Anterior cingulate cortex (tissue), 58 donors: Measurements from ENCODE around the gene ZNF516.

Experiments
- DNase-seq, 58 donors: peaks; one replicate each; lab custom pipeline; 2025; lab: John Stamatoyannopoulos, UW

The ZNF516 gene

DNA sequence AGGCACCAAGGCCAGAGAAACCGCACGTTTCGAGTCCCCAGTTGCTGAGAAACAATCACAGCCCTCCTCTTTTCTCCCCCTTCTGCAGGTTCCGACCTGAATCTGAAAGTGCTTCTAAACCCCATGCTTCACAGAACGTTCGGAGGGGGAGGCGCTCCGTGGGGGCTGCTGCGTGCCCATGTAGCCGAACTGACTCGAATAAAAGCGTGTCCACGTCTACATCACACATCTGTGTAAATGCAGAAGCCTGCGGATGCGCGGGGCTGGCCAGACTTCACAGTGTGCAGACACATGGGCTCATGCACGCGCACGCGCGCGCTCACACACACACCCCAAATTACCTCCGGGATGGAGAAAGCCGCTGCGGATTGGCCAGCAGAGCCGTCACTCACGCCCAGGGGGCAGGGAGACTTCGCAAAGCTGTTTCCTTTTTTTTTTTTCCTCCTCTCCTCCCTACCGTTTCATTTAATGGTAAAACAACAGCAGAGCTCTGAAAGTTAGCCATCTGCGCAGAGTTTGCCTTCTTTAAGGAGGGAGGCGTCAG lies 2.3 kb downstream of the ZNF516 start:
- DNase-seq = peak; percentile 51 to 97 (median 90)

DNA sequence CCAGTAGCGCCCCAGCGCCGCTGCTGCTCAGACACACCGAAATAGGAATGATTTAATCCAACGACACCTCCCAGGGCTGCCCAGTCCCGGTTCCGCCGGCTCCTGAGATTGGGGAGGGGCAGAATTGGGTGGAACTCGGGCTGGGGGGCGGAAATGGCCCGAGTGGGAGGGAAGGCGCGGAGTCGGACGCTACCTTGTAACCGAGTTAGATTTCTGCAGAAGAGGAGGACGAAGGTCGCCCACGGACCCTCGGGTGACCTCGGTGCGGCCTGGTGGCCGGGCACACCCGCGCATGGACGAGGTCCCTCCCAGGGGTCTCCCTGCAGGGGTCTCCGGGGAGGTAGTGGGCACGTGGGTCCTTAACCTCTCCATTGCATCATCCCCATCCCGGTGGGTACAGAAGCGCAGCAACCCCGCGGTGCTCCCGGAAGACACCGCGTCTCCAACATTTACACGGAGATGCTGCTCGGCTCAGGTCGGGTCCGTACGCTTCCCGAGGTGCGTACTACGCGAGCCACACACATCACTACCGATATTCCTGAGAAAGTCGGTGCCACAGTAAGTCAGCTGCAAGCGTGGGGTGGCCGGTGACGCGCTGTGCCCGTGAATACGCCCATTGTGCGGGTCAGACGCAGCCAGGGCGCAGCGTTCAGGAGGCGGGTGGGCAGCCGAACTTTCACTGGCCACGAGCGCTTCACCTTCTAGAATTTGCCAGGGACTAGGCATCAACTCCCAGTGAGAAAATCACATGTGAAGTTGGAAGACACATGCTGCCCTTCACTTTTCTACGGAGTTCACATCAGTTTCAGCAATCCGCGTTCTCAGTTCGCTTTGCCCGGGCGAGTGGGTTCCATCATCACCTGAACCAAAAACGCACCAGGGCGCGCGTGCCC lies 3.0 kb downstream of the ZNF516 start:
- peak in 17 of 58 donors; percentile 34 to 73 (median 56) for DNase-seq

DNA sequence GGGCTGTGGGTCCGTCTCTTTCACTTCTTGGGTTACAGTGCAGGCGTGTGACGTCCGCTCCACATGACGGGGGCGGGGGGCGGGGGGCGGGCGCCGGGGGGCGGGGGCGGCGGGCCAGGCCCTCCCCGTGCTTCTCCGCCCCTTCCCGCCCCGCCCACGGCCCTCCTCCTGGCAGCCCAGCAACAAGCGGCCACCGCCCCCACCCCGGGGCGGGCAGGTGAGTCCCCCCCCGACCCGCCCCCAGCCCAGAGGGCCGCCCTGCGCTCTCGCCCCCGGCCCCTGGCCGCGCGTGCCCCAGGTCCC lies 3.6 kb downstream of the ZNF516 start:
- DNase-seq = peak in 30 of 58 donors; percentile 14 to 71 (median 48)

DNA sequence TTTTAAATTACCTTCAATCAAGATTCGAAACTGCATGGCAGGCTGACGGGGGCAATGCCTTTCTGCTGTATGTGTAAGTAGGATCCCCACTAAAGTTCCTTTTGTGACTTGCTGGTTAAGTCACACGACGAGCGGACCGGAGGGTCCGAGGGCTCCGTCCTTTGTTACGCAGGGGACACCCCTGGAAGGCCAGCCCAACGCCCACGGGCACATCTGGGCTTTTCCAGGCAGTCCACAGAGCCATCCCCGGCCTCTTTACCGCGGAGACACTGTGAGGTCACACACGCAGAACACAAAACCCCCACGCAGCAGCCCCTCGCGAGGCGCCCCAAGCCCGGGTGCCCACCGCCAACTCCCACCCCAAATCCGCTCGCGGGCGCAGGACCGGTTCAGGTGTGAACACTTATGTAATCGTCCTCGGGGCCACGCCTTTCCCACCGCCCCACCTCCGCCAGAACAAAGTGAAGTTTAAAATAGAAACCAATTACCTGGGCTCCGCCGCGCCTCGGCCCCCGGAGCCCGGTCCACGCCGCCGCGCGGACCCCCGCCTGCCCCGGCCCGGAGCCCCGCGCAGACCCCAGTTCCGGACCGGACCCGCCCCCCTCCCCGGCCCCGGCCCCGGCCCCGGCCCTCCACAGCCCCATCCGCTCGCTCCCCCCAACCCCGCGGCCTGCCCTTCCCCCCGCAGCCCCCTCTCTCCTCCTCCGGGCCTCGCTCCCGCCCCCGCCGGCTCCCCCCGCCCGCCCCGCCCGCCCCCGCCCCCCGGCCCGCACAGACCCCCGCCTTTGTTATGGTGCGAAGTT lies 4.2 kb downstream of the ZNF516 start:
- peak in 3 of 58 donors; percentile 24 to 71 (median 46) for DNase-seq

DNA sequence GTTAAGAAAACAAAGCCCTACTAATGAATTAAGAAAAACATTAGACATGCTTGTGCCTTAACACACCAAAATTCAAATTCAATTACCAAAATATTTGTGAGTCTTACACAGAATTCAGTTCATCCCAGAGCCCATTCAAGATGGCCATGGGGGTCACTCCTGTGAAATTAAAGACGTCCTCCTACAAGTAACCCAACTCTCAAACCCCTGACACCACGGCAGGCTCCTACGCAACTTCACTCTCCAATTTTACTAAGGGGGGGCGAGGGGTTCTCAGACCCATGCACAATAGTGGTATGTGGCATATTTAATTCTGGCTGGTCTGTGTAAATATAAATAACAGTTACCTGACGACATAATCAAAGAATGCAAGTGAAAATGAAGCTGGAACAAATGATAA lies 5.0 kb downstream of the ZNF516 start:
- DNase-seq = no peak

DNA sequence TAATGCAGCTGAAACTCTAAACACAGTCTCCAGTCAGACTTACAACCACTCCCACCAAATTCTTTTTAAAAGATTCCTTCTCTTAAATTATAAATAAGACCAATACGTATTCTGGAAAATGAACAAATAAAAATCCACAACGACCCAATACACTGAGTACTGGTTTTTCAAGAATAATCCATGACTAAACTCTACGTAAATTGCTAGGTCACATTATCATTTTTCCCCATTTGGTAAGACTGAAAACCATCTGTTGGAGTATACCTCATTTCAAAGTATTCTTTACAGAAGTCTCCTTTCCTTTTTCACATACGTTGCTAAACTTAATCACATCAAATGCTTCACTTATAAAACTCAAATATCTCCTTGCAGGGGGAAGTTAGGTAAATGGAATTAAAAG lies 6.0 kb downstream of the ZNF516 start:
- no peak for DNase-seq

DNA sequence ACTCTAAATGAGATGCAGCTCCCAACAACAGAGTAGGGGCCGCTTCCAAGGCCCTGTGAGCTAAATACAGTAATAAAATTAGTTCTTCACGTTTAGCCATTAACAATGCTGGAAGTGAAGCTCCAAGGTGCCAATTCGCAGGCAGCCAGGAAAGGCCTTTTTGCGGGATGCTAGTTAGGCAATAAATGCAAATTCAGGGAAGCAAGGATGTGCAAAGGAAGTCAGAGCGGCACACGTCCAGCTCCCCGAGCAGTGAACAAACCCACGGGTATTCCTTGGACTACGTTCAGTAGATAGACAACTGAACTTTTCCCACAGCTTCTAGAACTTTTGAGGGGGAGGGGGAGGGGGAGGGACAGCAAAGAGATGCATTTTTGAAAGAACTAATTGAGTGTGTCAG lies 6.9 kb downstream of the ZNF516 start:
- peak in 2 of 58 donors; percentile 16 to 24 for DNase-seq

DNA sequence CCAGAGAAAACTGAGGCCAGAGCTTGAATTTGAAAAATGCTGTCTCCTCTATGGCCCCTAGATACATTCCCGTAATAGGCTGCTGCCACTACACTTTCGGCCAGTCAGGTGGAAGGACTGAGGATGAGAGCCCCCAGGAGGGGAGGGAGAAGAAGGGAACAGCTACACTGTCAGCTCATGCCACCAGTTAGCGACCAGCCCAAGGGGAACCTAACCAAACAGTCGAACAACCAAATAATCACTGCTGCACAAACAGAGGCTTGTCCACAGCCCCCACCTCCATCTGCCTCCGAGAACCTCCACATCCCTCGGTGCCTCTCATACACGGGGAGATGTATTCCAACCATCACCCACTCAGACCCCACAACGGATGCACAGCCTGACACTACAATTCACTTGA lies 7.3 kb downstream of the ZNF516 start:
- no peak for DNase-seq

DNA sequence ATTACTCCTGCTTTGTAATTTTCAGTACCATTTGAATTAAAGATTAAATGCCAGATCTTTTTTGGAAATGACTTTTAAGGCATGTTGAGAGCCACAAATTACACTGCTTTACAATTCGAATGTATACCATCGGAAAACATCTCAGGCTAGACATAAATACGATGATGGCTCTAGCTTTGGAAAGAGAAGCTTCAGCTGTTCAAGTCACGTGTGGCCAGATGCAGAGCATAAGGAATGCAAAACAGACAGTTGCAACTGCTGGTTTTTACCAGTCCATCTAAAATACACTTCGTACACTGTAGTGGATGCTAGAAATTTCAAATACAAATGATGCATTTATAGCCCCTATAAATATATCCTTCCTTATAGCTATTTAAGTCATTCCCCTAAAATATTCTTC lies 8.0 kb downstream of the ZNF516 start:
- DNase-seq = no peak

DNA sequence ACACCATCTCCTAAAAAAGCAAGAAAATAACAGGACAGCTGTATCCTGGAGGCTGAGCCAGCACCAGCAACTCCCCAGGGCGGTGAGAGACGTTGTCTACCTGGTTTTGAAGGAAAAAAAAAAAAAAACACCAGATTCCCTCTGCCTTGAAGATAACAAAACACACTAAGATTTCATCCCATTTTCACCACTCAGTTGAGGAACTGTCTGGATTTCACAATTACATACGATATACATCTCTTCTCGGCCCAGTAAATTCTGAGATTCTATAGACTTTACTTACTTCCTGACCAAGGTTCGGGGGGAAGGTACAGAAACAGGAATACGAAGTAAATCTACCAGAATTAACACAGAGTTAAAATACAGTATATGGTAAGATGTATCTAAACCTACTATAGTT lies 8.5 kb downstream of the ZNF516 start:
- no peak for DNase-seq

DNA sequence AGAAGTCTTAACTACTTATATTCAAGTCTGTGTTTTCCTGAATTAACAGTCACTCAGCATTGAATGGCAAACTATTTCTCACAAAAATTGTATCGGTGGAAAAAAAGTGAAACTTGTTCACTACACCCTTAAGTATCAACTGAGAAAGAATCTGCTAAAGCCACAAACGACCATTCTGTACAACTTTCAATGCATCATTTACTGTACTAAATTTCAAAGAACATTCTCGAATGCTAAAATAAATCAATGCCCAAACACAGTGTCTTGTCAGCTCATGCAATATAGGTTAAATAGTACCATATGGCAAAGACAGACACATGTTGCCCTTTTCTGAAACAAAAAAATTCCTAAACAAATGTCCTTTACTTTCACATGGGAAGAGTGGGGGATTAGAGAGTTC lies 9.0 kb downstream of the ZNF516 start:
- no peak for DNase-seq

DNA sequence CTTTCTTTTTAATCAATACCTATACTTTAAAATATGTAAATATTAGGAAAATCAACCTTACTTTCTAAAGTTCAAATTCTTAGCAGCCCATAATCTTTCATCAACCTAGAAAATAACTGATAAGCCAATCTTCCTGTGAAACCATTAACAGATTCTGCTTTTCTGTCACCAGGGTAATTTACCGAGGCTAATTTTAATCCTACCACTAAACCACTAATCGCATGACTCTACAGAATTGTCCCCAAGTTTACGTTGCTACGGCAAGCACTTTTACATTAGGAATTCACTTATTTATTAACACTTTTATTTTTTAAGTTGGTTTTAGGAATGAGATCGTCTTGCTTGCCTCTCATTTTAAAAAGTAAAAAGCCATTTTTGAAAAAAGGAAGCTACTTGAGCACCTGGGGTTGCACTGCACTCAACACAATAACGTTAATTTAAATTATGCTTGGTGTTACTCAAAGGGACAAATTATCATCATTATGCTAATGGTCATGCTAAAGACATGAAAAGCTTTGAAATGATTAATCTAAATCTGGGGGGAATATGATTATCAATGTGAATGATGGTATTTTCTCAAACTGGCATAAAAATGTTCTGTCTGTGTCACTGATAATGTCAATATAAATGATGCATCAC lies 10.2 kb downstream of the ZNF516 start:
- no peak for DNase-seq

DNA sequence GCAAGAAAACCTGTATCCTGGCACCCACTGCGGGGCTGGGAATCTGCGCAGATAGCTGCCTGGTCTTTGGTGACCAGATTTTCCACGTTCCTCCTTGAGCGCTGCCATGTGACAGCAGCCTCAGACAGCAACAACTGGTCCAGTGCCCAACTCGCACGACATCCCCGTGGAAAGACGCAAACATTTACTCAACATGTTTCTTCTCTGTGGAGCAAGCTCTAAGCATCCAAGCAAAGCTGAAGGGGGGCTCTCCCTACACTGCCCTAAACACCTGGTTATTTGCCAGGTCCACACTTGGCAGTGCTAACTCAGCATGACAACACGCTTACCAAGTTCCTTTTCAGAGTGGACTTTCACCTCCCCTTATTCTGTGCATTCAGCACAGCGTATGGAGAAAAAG lies 11.3 kb downstream of the ZNF516 start:
- DNase-seq = no peak

DNA sequence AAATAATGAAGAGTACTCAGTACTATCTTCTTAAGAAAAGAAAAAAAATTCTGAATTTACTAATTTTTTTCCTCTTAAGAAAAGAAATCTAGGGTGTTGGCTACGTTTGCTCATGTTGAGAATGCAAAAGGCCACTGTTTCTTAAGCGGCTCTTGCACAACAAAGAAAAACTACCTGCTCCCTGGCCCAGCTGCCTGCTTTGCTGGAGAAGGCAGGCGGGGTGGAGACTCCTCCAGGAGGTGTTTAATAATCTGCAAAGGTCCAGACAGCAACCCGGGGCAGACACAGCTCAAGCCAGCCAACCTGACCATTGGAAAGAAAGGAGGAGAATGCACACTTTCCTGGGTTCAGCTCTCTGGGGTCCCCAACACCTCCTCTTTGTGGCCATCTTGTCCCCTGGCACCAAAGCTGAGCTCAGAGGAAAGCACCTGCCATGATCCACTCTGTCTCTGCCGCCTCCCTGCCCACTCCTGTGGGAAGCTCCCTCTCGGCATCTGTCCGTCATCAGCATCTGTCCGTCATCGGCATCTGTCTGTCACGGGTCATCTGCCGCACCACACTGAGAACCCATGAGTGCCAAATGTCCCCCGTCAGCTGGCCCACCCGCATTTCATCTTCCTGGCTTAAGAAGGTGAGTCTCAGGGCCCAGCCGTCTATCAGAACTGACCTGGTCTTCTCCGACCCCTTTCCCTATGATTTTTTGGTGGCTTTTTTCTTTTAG lies 11.9 kb downstream of the ZNF516 start:
- DNase-seq = no peak

DNA sequence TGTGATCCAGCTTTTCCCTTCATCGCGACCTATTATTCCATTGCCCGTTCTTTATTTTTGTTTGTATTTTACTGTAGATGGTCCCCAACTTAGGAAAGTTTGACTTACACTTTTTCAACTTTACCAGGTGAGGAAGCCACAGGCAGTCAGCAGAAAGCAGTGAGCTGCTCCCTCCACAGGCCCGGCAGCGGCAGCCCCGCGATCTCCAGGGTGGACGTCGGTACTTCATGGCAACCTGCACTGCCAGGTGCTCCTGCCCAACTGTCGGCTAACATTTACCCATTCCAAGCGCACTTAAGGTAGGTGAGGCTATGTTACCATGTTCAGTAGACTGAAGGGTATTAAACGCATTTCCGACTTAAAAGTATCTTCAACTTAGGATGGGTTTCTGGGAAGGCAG lies 12.8 kb downstream of the ZNF516 start:
- DNase-seq = no peak

DNA sequence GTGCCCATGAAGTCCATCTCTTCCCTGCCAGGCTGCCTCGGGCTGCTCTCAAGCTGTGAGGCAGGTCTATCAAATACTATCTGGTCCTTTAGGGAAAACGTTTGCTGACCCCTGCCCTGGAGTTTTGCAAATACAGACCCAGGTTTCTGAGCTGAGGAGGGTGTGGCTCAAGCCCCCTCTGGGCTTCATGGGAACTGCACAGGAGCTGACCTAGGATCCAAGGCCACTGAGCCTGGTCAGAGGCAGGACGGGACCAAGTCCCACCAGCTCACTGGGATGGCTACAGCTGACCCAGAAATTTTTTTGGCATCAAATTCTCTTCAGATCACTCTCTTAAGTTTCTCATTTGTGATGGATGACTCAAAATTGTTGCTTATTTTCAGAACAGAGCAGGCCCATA lies 14.1 kb downstream of the ZNF516 start:
- DNase-seq = no peak

DNA sequence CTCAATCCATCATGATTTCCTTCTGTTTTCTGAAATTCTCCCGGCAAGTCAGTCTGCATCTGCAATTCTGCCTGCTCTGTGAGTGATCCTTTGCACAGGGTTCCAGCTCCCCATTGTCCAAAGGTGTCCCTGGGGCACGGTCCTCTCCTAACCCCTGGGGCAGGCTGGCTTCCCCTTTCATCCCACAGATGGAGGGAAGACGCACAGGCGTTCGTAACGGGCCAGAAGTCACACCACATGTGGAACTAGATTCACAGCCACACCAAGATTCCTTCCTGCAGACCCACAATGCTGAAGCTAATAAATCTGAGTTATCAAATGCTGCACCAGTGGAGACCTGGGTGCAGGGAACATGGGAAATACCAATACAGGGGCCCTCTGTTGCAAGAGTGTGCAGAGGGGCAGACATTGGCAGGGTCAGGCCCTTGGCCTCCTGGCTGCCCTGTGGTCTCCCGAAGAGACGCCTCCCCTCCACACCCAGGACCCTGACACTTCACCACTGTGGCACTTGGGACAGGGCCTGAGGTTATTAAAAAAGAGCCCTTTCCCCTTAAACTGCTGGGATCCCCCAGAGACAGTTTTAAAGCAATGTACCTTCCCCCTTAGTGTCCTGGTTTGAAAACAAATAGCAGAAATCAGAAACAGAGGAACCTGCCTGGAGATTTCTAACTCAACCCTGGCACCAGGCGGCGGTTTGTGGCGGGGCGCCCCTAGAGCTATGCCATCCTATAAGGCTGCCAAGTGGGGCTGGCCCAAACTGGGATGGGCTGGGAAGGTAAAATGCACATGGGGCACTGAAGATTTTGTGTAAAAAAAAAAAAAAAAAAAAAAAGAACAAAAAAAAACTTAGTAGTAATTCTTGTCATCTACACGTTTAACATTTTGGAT lies 15.4 kb downstream of the ZNF516 start:
- no peak for DNase-seq

DNA sequence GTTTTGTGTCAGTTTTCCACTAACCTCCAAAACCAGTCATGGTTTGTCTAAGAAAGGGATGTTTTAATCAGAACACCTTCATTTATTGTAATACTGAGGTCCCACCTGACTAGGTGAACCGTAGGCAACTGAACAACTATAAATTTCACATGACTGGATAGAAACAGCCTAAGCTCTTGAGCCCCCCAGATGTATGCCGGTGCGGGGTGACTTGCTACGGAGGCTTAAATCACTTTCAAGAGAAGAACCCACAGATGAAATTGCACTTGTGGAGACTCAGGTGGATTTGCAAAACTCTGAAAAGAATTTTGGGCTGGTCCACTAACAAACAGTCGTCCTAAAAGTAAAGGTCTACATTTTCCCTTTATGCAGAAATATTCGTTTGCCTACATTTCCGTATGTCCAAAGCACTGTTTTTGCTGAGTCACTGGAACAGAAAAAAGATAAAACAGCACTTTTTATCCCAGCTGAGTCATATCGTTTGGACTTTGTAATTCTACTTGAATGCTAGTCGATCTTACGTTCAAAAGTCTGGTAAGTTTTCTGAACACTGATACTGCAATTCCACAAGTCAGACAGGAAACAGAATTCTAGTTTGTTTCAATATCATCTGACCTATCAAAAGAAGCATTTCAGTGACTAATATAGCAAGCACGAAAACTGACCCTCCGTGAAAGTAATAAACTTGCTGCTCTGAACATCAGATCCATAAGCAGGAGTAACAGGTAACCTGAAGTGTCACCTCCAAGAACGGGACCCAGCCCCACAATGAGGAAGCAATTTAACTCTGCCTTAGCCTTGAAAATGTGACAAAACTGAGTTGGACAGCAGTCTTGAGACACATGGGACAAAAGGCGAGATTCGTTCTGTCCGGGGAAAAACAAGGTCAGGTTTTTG lies 18.1 kb downstream of the ZNF516 start:
- DNase-seq = no peak
